ENCODE measurements around the gene PRRC1.

- TF ChIP-seq, protein P1, sequence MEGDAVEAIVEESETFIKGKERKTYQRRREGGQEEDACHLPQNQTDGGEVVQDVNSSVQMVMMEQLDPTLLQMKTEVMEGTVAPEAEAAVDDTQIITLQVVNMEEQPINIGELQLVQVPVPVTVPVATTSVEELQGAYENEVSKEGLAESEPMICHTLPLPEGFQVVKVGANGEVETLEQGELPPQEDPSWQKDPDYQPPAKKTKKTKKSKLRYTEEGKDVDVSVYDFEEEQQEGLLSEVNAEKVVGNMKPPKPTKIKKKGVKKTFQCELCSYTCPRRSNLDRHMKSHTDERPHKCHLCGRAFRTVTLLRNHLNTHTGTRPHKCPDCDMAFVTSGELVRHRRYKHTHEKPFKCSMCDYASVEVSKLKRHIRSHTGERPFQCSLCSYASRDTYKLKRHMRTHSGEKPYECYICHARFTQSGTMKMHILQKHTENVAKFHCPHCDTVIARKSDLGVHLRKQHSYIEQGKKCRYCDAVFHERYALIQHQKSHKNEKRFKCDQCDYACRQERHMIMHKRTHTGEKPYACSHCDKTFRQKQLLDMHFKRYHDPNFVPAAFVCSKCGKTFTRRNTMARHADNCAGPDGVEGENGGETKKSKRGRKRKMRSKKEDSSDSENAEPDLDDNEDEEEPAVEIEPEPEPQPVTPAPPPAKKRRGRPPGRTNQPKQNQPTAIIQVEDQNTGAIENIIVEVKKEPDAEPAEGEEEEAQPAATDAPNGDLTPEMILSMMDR (IDR thresholded peaks at IDR 0.05): no peak
- no peak for TF ChIP-seq POLR2AphosphoS5 (IDR thresholded peaks at IDR 0.05; ENCODE audit: insufficient read depth in 1 of 2, low read depth in 1 of 2)
These were observed 7.7 kb downstream of the PRRC1 start for GRCh38 chr5:127525181-127525580.

Measured in vagina (tissue), 2 donors.